SK-N-SH treated with all-trans-retinoic acid at 6 μM for 48 hours (cell line): ENCODE results near the gene GTF3C2.
A peak's percentile ranks its signal among the peaks of the same experiment; 100 is the strongest.

Experiments
- ATAC-seq: fragments of 200-7000 bp; cut with Tn5 transposase; 3 replicates; pipeline ENCODE4 v1.9.1; 2020; ENCODE audit warnings: mild to moderate bottlenecking, moderate library complexity
- CREB5 ChIP-seq: fragments of 250-450 bp; sonication (Bioruptor Pico); IDR thresholded peaks from 2 replicates; pipeline ENCODE4 v1.5.1; 2020; ENCODE audit warnings: low read depth, mild to moderate bottlenecking, moderate library complexity
- CSDC2 ChIP-seq: fragments of 250-450 bp; sonication (Bioruptor Pico); IDR thresholded peaks from 2 replicates; pipeline ENCODE4 v1.5.0; 2020; ENCODE audit warnings: mild to moderate bottlenecking, moderate library complexity
- CSRNP3 ChIP-seq: fragments of 250-450 bp; sonication (Bioruptor Pico); IDR thresholded peaks from 2 replicates; pipeline ENCODE4 v1.5.1; 2021; ENCODE audit warnings: mild to moderate bottlenecking, moderate library complexity
- ESRRG ChIP-seq: fragments of 250-450 bp; sonication (Bioruptor Pico); IDR thresholded peaks from 2 replicates; pipeline ENCODE4 v1.6.1; 2021; ENCODE audit warnings: mild to moderate bottlenecking
- GLIS3 ChIP-seq: fragments of 250-450 bp; sonication (Bioruptor Pico); IDR thresholded peaks from 2 replicates; pipeline ENCODE4 v1.5.0; 2020; ENCODE audit warnings: mild to moderate bottlenecking, moderate library complexity
- OSR1 ChIP-seq: fragments of 250-450 bp; sonication (Bioruptor Pico); IDR thresholded peaks from 2 replicates; pipeline ENCODE4 v1.8.0; 2022; ENCODE audit warnings: moderate library complexity, mild to moderate bottlenecking, inconsistent platforms
- POU6F1 ChIP-seq: fragments of 250-450 bp; sonication (Bioruptor Pico); IDR thresholded peaks from 2 replicates; pipeline ENCODE4 v1.8.0; 2021; ENCODE audit warnings: low read depth, mild to moderate bottlenecking, moderate library complexity, borderline replicate concordance
- PPARA ChIP-seq: fragments of 250-450 bp; sonication (Bioruptor Pico); IDR thresholded peaks from 2 replicates; pipeline ENCODE4 v1.5.0; 2020; ENCODE audit warnings: mild to moderate bottlenecking, borderline replicate concordance
- RARB ChIP-seq: fragments of 250-450 bp; sonication (Bioruptor Pico); IDR thresholded peaks from 2 replicates; pipeline ENCODE4 v1.8.0; 2021; ENCODE audit warnings: mild to moderate bottlenecking, moderate library complexity
- SNAI2 ChIP-seq: fragments of 250-450 bp; sonication (Bioruptor Pico); IDR thresholded peaks from 2 replicates; pipeline ENCODE4 v1.5.0; 2020; ENCODE audit warnings: mild to moderate bottlenecking, moderate library complexity
- TCF4 ChIP-seq: fragments of 250-450 bp; sonication (Bioruptor Pico); IDR thresholded peaks from 2 replicates; pipeline ENCODE4 v1.8.0; 2021; ENCODE audit warnings: mild to moderate bottlenecking, moderate library complexity, borderline replicate concordance
- TSHZ2 ChIP-seq: fragments of 250-450 bp; sonication (Bioruptor Pico); IDR thresholded peaks from 2 replicates; pipeline ENCODE4 v1.5.0; 2020; ENCODE audit warnings: mild to moderate bottlenecking, moderate library complexity
- ZC3H10 ChIP-seq: fragments of 250-450 bp; sonication (Bioruptor Pico); IDR thresholded peaks from 2 replicates; pipeline ENCODE4 v1.5.1; 2021; ENCODE audit warnings: mild to moderate bottlenecking, moderate library complexity
- ZFP3 ChIP-seq: fragments of 250-450 bp; sonication (Bioruptor Pico); IDR thresholded peaks from 2 replicates; pipeline ENCODE4 v1.5.0; 2020; ENCODE audit warnings: mild to moderate bottlenecking, moderate library complexity
- ZFP30 ChIP-seq: fragments of 450-650 bp; formaldehyde crosslinking; IDR thresholded peaks from 2 replicates; pipeline ENCODE4 v1.5.0; 2022; ENCODE audit warnings: mild to moderate bottlenecking, moderate library complexity
- ZNF70 ChIP-seq: fragments of 450-650 bp; formaldehyde crosslinking; IDR thresholded peaks from 2 replicates; pipeline ENCODE4 v1.5.0; 2020; ENCODE audit warnings: mild to moderate bottlenecking, moderate library complexity
- ZNF8 ChIP-seq: fragments of 450-650 bp; formaldehyde crosslinking; IDR thresholded peaks from 2 replicates; pipeline ENCODE4 v1.5.0; 2020; ENCODE audit warnings: mild to moderate bottlenecking, moderate library complexity
- TF ChIP-seq, protein P1 (sequence below): fragments of 250-450 bp; sonication (Bioruptor Pico); IDR thresholded peaks from 2 replicates; pipeline ENCODE4 v1.8.0; 2020; ENCODE audit warnings: mild to moderate bottlenecking, moderate library complexity, borderline replicate concordance

The GTF3C2 gene

GRCh38 chr2:27370816-27371620, 14.5 kb upstream of the GTF3C2 start:
- no peak for TF ChIP-seq CREB5 (CRISPR knock-in tag)
- no peak for TF ChIP-seq SNAI2 (CRISPR knock-in tag)
- TF ChIP-seq CSRNP3 (CRISPR knock-in tag) = no peak; the same call in 1 of the 2 replicates
- TF ChIP-seq GLIS3 (CRISPR knock-in tag) = no peak
- TF ChIP-seq ZFP30 (CRISPR knock-in tag) = no peak
- TF ChIP-seq CSDC2 (CRISPR knock-in tag) = no peak; the same call in 1 of the 2 replicates
- TF ChIP-seq POU6F1 (CRISPR knock-in tag) = no peak
- no peak for TF ChIP-seq OSR1
- TF ChIP-seq RARB = no peak
- peak; percentile 48 for ATAC-seq

DNA sequence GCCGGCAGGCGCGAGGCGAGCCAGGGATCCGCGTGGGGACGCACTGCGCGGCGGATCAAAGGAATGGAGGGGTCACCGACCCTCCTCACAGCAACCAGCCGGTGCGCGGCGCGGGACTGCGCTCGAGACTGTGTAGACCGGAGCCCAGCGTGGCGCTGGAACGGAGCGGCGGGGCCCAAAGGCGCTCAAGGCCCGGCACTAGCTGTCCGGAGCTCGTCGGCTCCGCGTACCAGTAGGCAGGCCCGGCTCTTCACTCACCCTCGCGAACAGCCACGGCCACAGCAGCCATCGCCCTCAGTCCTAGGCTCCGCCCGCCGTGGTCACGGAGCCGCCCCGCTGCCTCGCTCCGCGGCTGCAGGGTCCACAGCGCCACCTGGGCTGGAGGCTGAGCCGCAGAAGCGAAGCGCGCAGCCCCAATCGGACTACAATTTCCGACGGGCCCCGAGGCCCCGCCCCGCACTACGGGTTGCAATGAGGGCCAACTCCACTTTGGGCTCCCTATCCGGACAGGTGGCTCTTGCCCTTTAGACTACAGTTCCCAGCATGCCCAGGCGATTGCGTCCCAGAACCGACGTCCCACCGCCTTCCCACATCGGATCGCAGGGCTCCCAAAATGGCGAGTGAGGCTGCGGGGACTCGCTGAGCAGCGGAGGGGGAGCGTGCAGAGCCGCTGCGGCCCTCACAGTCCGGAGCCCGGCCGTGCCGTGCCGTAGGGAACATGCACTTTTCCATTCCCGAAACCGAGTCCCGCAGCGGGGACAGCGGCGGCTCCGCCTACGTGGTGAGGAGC, 13.7 kb upstream of the GTF3C2 start, which contains the start of the genes EIF2B4 and SNX17:
TSS of gene EIF2B4 (minus strand) at position 313 of the 790 bp plus-strand sequence. CDS start at position 289, 24 bp downstream.
TSS of gene SNX17 (plus strand) at position 591 of the 790 bp plus-strand sequence. CDS start at position 719, 128 bp downstream.
- ATAC-seq = peak; percentile 92
- TF ChIP-seq GLIS3 (CRISPR knock-in tag) (no peak), ZFP3 (CRISPR knock-in tag) (peak; percentile 81), PPARA (CRISPR knock-in tag) (no peak), ZNF70 (CRISPR knock-in tag) (0 out of 2 replicates have a peak, but pooled peaks have one; percentile 18), ESRRG (CRISPR knock-in tag) (no peak), OSR1 (no peak), TSHZ2 (CRISPR knock-in tag) (peak; percentile 55; the same call in 1 of the 2 replicates), ZC3H10 (CRISPR knock-in tag) (no peak), TCF4 (CRISPR knock-in tag) (no peak; the same call in 1 of the 2 replicates), SNAI2 (CRISPR knock-in tag) (no peak), ZNF8 (CRISPR knock-in tag) (0 out of 2 replicates have a peak, but pooled peaks have one; percentile 4)
- TF ChIP-seq, all 23 proteins: peak for 4

- ATAC-seq = peak; percentile 68
- no peak for TF ChIP-seq OSR1
- no peak for TF ChIP-seq TSHZ2 (CRISPR knock-in tag)
- TF ChIP-seq, protein P1, sequence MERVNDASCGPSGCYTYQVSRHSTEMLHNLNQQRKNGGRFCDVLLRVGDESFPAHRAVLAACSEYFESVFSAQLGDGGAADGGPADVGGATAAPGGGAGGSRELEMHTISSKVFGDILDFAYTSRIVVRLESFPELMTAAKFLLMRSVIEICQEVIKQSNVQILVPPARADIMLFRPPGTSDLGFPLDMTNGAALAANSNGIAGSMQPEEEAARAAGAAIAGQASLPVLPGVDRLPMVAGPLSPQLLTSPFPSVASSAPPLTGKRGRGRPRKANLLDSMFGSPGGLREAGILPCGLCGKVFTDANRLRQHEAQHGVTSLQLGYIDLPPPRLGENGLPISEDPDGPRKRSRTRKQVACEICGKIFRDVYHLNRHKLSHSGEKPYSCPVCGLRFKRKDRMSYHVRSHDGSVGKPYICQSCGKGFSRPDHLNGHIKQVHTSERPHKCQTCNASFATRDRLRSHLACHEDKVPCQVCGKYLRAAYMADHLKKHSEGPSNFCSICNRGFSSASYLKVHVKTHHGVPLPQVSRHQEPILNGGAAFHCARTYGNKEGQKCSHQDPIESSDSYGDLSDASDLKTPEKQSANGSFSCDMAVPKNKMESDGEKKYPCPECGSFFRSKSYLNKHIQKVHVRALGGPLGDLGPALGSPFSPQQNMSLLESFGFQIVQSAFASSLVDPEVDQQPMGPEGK = no peak
- no peak for TF ChIP-seq ZFP3 (CRISPR knock-in tag)
- no peak for TF ChIP-seq ZNF70 (CRISPR knock-in tag)
- no peak for TF ChIP-seq GLIS3 (CRISPR knock-in tag)
Measured at GRCh38 chr2:27369471-27370025, 13.0 kb upstream of the GTF3C2 start.
